ENCODE data around the gene NDEL1.

The NDEL1 gene

GRCh38 chr17:8480011-8480976 lies 44.6 kb downstream of the NDEL1 start:
- no peak for DNase-seq (ENCODE audit: low spot score)

GRCh38 chr17:8481089-8481488 lies 45.4 kb downstream of the NDEL1 start:
- no peak for DNase-seq (ENCODE audit: low spot score)

- DNase-seq (ENCODE audit: low spot score), result no peak
Measured at GRCh38 chr17:8481703-8482102, 46.0 kb downstream of the NDEL1 start.

- peak; percentile 11 for DNase-seq (ENCODE audit: low spot score)
Measured at GRCh38 chr17:8482546-8482945, 46.9 kb downstream of the NDEL1 start.

- no peak for DNase-seq (ENCODE audit: low spot score)
Measured at GRCh38 chr17:8484465-8484864, 48.8 kb downstream of the NDEL1 start.

- no peak for DNase-seq (ENCODE audit: low spot score)
Measured at GRCh38 chr17:8485491-8485890, 49.8 kb downstream of the NDEL1 start.

- DNase-seq (ENCODE audit: low spot score), result no peak
Measured at GRCh38 chr17:8487130-8487645, 51.5 kb downstream of the NDEL1 start.

- DNase-seq (ENCODE audit: low spot score), result no peak
Measured at GRCh38 chr17:8487743-8488142, 52.1 kb downstream of the NDEL1 start.

GRCh38 chr17:8488491-8488890 lies 52.8 kb downstream of the NDEL1 start:
- no peak for DNase-seq (ENCODE audit: low spot score)

- no peak for DNase-seq (ENCODE audit: low spot score)
Measured at GRCh38 chr17:8488901-8489300, 53.2 kb downstream of the NDEL1 start.

- no peak for DNase-seq (ENCODE audit: low spot score)
Measured at GRCh38 chr17:8489841-8490240, 54.2 kb downstream of the NDEL1 start.

GRCh38 chr17:8490256-8491023 lies 54.8 kb downstream of the NDEL1 start:
- no peak for DNase-seq (ENCODE audit: low spot score)

GRCh38 chr17:8492121-8492520 lies 56.4 kb downstream of the NDEL1 start:
- DNase-seq (ENCODE audit: low spot score), result no peak

GRCh38 chr17:8494021-8494420 lies 58.3 kb downstream of the NDEL1 start:
- DNase-seq (ENCODE audit: low spot score), result no peak

GRCh38 chr17:8494506-8495111 lies 58.9 kb downstream of the NDEL1 start:
- no peak for DNase-seq (ENCODE audit: low spot score)

- no peak for DNase-seq (ENCODE audit: low spot score)
Measured at GRCh38 chr17:8496081-8496480, 60.4 kb downstream of the NDEL1 start.

- DNase-seq (ENCODE audit: low spot score), result no peak
Measured at GRCh38 chr17:8499171-8499570, 63.5 kb downstream of the NDEL1 start.

GRCh38 chr17:8499614-8500013 lies 63.9 kb downstream of the NDEL1 start:
- no peak for DNase-seq (ENCODE audit: low spot score)

- no peak for DNase-seq (ENCODE audit: low spot score)
Measured at GRCh38 chr17:8500609-8501008, 64.9 kb downstream of the NDEL1 start.

GRCh38 chr17:8502126-8502525 lies 66.4 kb downstream of the NDEL1 start:
- no peak for DNase-seq (ENCODE audit: low spot score)

GRCh38 chr17:8503368-8503767 lies 67.7 kb downstream of the NDEL1 start:
- no peak for DNase-seq (ENCODE audit: low spot score)

GRCh38 chr17:8503807-8504206 lies 68.1 kb downstream of the NDEL1 start:
- no peak for DNase-seq (ENCODE audit: low spot score)
